HG03575 (cell line): Measurements from ENCODE around the gene FMN1.
"Not testable (repeated sequence)": the region's sequence is repeated elsewhere in the genome, so short reads cannot be mapped to it uniquely, and the experiment has no call there.

Source experiments
- ATAC-seq: cut with Tn5 transposase; IDR thresholded peaks from one replicate; pipeline ENCODE4 v1.9.1; 2021; ENCODE audit not compliant: unreplicated experiment, insufficient number of reproducible peaks, low FRiP score; ENCODE audit errors: extremely low read depth

FMN1 gene

GRCh38 chr15:32965897-32966296 lies 228.6 kb downstream of the FMN1 start:
- no peak for ATAC-seq

- ATAC-seq: no peak
Measured at GRCh38 chr15:32959077-32959476, 235.4 kb downstream of the FMN1 start.

- ATAC-seq: no peak
Measured at GRCh38 chr15:32957219-32957618, 237.3 kb downstream of the FMN1 start.

GRCh38 chr15:32956711-32957110 lies 237.8 kb downstream of the FMN1 start:
- ATAC-seq: no peak

- ATAC-seq: no peak
Measured at GRCh38 chr15:32956006-32956405, 238.5 kb downstream of the FMN1 start.

- ATAC-seq: no peak
Measured at GRCh38 chr15:32953533-32953910, 241.0 kb downstream of the FMN1 start.

- no peak for ATAC-seq
Measured at GRCh38 chr15:32952901-32953532, 241.5 kb downstream of the FMN1 start.

- no peak for ATAC-seq
Measured at GRCh38 chr15:32951736-32952464, 242.6 kb downstream of the FMN1 start.

GRCh38 chr15:32950051-32950450 lies 244.5 kb downstream of the FMN1 start:
- not testable (repeated sequence) for ATAC-seq

- ATAC-seq: no peak
Measured at GRCh38 chr15:32946210-32946609, 248.3 kb downstream of the FMN1 start.

GRCh38 chr15:32944431-32944830 lies 250.1 kb downstream of the FMN1 start:
- no peak for ATAC-seq

GRCh38 chr15:32943711-32944110 lies 250.8 kb downstream of the FMN1 start:
- no peak for ATAC-seq

GRCh38 chr15:32942401-32942841 lies 252.1 kb downstream of the FMN1 start:
- no peak for ATAC-seq

- no peak for ATAC-seq
Measured at GRCh38 chr15:32941823-32942222, 252.7 kb downstream of the FMN1 start.

GRCh38 chr15:32936976-32937375 lies 257.5 kb downstream of the FMN1 start:
- no peak for ATAC-seq

- ATAC-seq: no peak
Measured at GRCh38 chr15:32936283-32936918, 258.1 kb downstream of the FMN1 start.

GRCh38 chr15:32935139-32935538 lies 259.4 kb downstream of the FMN1 start:
- ATAC-seq: no peak

GRCh38 chr15:32933236-32933635 lies 261.3 kb downstream of the FMN1 start:
- ATAC-seq: no peak

- ATAC-seq: no peak
Measured at GRCh38 chr15:32928876-32929275, 265.6 kb downstream of the FMN1 start.

- no peak for ATAC-seq
Measured at GRCh38 chr15:32927124-32927523, 267.4 kb downstream of the FMN1 start.
